GM19238 (cell line): ENCODE measurements around the gene OGFR.
A peak's percentile ranks its signal among the peaks of the same experiment; 100 is the strongest.

ENCODE experiments used
- DNase-seq: peaks from one replicate; pipeline ENCODE4 v3.0.0; 2011; ENCODE audit warnings: low spot score; ENCODE audit not compliant: insufficient read length

Gene OGFR

DNA sequence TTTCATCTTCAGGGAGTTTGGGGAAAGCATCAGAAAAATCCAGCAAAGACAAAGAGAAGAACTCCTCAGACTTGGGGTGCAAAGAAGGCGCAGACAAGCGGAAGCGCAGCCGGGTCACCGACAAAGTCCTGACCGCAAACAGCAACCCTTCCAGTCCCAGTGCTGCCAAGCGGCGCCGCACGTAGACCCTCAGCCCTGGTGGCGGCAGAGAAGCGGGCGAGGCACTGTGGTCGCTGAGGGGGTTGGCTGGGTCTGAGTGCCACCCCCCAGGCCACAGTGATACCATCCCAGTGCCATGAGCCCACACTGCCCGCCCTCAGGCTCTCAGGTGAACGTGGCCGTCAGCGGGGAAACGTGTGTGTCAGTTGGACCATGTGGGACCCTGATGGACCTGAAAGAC lies 5.2 kb upstream of the OGFR start:
- DNase-seq: no peak

DNA sequence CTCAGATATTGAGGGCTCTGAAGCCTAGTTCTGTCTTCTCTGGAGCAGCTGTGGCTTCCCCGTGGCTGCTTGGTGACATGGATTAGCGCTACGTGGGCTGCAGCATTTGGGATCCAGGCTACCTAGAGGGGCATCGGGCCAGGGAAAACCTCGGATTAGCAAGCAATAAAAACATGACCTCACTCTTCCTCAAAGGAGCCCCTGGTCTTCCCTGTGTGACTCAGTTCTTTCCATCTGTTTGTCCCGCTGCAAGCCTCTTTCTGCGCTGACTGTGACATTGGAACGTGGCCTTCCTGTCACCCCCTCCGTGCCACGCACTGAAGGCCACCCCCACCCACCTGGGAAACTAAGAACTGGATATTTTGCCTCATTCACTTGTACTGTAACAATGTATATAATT lies 4.8 kb upstream of the OGFR start:
- DNase-seq: no peak

DNA sequence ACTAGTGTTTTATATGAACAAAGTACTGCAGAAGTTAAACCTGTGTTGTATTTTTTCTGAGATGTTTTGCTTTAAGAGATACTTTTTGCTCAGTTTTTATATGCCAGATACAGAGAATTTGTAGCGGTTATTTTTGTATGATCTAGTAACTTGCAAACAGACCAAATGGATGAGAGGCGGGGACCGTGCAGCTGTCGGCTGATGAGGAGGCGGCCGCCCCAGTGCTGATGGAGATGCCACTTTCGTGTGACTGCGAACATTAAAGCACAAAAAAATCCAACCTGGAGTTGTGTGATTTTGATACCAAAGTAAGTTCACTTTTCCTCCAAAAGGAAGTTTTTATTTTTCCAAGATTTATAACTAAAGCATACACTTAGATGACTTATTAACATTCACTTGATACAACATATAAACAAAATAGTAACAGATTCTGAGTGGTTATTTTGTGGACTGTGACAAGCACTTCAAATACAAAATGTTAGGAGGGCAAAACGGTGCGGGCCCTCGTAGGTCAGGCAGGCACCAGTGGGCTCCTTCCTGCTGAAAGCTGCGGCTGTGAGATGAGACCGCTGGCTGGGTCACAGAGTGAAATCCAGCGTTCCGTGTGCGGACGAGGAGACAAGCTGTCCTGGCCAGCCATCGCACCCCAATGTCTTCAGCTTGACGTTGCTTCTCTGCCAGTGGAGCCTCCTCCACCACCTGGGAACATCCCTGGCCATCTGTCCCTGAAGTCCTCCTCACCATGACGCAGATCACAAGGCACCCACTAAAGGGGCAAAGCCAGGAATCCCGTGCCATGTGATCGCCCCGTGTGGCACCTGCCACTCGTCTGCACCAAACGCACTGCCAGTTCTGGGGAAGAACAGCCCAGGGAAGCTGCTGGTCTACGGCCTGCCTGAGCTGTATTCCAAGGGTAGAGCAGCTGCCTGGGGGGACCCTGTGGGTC lies 4.0 kb upstream of the OGFR start:
- no peak for DNase-seq

DNA sequence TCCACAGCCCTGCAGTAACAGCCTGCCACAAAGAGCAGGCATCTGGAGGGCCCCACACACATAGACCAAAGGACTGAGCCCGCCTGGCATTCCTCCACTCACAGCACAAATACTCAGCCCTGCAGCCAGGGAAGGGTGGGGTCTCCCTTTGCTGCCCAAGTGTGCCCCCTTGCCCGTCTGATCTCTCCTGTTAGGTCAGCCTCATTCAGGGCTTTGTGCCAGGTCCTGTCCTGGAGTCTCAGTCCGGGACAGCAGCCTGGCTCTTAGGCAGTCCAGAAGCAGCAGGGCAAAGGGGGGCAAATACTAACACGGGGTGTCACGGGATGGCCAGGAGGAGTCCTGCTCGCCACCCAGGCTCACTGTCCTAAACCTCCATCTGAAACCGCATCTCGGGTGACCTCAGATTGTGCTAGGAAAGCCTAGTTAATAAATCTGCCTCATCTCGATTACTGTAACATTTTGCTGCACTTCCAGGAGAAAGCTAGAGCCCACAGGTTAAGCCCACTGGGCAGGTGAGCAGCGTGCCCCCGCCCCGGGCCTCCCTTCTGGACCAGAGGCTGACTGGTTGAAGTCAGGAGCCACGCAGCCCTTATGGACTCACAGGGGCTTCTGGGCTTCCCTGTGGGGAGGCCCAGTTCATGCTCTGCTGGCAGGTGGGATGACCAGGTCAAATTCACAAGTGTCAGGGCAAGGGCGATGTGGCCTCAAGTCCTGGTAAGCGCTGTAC lies 3.2 kb upstream of the OGFR start:
- DNase-seq: no peak

DNA sequence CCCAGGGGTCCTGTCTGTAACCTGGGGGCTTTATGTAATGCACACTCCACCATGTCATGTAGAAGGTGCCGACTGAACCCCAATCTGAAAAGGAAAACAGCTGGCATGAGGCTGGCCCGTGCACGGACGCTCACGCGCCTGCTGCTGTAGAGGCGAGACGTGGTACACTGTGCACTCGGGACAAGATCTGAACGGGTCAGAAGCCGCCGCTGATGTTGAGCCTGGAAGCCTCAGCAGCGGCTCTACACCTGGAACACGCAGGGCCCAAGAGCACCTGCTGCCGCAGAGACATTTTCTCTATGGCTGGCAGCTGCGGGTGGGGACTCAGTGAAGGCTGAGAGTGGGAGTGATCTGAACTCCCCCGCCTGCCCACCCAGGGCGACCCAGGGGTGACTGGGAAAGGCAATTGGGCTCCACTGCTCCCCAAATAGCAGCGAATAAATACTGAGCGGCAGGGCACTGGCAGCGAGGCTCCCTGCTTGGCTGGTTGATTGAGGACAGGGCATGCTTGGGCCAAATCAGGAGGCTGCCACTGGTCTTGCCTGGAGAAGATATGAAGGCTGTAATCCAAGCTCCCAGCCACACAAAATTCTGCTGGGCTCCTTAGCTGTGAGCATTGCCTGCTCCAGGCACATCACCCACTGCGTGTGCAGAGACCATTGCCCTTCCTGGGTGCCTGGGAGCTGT lies 2.5 kb upstream of the OGFR start:
- no peak for DNase-seq

DNA sequence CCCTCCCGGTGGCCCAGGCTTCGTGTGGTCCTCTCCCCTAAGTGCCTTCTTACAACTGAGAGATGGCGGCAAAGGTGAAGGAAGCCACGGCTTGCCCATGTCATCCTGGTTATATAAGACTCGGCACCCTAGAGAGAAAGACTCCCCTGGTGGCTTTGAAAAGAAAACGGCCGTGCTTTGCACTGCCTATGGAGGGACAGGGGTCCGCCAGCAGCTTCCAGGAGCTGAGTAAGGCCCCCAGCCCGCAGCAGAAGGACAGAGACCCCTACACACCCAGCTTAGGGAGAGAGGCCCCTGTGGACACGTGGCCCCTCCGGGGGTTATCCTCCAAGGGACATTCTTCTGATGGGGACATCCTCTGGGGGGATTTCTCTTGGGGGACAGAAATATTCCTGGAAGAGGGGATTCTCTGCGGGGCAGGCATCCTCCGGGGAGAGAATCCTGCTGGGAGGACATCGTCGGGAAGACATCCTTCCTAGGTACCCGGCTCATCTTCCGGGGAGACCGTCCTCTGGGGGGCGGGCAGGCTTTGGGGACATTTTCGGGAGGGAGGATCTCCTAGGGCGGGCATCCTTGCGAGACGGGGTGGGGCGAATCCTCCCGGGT lies 511 bp upstream of the OGFR start:
- no peak for DNase-seq

DNA sequence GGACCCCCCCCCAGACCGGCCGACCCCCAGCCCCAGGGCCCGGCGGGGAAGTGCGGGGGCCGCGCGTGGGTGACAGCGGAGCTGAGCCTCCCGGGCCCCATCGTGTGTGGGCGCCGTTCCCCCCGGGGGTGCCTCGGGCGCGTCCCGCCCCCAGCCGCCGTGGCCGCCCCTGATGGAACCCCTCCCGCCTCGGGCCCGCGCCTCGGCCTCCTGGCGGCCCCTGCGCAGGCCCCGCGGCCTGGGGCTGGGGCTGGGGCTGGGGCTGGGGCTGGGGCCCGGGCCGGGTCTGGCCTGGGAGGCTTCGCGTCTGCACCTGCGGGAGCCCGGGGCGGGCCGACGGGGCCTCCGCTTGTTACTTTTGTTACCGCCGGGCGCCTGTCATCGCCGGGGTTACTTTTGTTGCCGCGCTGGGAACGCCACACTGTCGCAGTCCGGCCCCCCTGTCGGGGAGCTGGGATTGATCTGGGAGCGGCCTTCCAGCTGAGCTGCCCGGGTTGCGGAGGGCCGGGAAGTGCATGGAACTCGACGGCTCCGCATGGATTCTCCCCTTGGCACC lies 598 bp downstream of the OGFR start:
- peak; percentile 65 for DNase-seq

DNA sequence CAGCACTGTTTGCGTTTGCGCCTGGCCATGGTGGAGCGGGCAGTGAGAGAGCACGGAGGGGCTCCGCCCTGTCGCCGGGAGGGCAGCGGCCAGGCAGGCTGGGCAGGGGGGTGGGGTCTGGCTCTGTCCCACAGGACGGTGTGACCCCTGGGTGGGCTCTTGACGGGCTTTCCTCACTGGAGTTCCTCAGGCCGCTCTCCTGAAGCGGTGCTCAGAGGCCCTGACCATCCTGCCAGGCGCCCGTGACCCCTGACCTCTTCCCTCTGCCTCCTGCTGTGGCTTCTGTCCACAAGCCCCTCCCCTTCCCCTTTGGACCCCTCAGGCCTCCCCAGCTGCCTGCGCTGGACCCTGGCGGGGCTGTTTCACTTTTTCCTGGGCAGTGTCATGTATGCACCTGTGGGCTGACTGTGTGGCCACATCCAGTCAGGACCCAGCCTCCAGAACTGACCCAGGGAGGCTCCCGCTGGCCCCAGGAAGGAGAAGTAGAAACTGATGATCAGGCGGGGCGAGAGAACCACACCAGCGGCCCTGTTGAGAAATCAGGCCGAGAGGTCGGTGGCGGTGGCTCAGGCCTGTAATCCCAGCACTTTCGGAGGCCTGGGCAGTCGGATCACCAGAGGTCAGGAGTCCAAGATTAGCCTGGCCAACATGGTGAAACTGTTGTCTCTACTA lies 1.2 kb downstream of the OGFR start:
- DNase-seq: no peak

DNA sequence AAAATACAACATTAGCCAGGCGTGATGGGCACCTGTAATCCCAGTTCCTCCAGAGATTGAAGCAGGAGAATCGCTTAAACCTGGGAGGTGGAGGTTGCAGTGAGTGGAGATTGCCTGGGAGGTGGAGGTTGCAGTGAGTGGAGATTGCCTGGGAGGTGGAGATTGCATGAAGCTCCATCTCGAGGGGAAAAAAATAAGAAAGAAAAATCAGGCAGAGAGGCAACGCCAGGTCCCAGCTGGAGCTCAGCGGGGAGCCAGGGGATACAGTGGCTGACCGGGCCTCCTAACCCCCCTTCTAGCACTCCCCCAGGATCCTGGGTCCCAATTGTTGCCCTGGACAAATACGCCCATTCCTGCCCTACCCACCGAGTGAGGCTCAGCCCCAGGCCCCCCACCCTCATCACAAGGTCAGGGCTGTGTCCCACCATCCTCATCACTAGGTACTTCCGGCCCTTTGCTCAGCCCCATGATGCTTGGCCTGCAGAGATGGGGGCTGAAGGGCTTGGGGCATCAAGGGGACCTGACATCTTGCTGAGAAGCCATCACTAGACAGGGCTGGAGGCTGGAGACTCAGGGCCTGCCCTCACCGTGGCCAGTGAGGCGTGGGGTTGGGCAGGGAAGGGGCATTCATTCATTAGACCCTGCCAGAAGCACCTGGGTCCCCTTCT lies 1.9 kb downstream of the OGFR start:
- DNase-seq: no peak

DNA sequence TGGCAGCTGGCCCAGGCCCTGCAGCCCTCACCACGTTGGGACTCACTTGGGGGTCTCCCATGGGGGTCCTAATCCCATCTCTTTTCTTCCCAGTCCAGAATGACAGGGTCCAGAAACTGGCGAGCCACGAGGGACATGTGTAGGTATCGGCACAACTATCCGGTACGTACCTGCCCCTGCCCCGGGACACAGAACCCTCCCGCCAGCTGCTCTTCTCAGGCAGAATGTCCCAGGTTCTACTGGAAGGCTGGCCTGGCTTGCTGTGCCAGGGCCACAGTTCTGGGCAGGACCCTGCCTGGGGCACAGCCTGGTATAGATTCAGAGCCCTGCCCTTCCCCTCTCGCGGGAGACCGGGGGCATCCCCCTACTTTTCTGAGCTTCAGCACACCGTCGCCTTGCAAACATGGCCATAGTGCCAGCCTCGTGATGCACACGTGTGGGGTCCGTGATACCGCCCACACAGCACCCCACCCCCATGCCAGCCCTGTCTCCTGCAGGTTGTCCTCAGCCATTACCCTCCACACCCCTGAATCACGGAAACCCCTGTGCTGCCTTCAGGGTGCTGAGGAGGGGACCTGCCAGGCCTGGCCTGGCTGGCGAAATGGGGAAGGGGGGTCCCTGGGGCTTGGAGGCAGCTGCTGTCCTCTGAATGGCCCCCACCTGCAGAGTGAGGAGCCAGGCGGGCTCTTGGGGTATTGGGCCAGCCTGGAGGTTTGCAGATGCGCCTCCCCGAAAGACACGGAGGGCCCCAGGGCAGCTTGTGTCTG lies 3.0 kb downstream of the OGFR start:
- no peak for DNase-seq

DNA sequence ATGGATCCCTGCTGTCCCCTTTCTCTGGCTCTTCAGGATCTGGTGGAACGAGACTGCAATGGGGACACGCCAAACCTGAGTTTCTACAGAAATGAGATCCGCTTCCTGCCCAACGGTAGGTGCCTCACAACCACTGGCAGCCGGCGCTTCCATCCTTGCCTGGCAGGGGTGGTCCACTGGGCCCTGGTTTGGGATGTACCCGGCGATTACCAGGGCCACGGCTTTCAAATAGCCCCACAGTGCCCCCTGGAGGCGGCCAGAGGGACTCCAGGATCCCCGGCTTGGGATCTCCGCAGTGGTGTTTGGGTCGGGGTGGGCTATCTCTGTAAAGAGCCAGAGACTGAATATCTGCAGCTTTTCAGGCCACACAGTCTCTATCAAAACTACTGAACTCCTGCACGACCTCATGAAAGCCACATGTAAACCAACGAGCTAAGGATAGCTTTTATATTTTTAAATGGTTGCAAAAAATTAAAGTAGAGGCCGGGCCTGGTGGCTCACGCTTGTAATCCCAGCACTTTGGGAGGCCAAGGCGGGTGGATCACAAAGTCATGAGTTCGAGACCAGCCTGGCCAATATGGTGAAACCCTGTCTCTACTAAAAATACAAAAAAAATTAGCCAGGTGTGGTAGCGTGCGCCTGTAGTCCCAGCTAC lies 3.7 kb downstream of the OGFR start:
- DNase-seq: peak; percentile 89

DNA sequence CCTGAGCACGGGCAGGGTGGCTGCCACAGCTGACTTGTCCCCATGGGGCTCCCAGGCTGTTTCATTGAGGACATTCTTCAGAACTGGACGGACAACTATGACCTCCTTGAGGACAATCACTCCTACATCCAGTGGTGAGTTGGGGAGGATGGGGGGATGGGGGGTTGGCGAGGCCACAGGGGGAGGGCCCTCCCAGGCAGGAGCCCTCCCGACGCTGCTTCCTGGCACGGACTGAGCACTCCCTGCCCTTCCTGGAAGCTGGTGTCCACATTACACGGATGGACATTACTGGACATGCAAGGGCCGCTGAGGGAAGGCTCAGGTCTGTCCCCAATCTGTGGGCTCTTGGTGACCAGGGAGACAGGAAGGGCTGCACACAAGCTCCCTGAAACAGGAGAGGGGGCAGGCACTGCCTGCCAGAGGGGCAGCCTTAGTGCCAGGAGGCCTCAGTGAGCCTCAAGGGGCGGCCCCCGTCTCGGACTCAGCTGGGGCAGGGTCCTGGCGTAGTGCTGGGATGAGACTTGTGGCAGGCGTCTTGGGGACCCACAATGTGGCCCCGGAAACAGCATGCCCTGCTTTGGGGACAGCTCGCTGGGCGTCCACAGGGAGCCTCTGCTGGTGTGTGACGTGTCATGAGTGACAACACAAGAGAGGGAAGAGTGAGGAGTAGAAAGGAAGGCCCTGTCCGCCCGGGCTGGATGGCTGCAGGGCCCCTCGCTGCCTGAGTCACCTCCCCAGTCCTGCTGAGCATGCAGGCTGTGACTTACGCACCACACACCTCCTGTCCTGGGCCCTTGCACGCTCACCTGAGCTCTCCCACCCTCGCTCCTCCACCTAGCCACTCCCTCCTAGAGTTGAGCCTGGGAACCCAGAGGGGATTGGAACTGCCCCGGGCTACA lies 5.1 kb downstream of the OGFR start:
- DNase-seq: no peak

DNA sequence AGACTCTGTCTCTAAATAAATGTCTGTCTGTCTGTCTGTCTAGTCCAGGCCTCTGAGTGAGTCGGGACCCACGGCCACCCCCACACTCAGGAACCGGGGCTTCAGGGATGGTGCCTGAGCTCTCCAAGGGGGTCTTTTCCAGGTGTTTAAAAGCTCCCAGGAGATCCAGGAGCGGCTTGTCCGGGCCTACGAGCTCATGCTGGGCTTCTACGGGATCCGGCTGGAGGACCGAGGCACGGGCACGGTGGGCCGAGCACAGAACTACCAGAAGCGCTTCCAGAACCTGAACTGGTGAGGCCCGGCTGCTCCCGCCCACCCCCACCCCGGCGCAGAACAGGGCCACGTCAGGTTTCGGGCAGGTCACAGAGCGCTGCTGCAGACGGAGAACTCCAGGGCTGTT lies 6.7 kb downstream of the OGFR start:
- DNase-seq: no peak

DNA sequence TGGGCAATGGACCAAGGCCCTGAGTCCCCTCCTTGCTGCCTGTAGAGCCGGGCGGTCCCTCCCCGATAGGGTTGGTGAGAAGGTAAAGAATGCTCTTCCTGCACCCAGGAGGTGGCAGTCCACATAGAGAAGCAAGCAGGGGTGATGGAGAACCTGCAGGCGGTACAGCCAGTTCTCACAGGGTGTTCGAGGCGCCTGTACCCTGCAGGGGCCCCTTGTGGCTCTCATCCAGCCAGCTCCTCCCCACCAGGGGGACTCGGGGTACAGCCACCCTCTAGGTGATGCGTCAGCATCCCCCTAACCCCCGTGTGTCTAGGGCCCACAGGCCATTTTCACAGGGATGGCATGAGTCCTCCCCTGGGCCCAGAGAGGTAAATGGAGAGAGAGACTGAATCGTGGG lies 7.1 kb downstream of the OGFR start:
- no peak for DNase-seq

DNA sequence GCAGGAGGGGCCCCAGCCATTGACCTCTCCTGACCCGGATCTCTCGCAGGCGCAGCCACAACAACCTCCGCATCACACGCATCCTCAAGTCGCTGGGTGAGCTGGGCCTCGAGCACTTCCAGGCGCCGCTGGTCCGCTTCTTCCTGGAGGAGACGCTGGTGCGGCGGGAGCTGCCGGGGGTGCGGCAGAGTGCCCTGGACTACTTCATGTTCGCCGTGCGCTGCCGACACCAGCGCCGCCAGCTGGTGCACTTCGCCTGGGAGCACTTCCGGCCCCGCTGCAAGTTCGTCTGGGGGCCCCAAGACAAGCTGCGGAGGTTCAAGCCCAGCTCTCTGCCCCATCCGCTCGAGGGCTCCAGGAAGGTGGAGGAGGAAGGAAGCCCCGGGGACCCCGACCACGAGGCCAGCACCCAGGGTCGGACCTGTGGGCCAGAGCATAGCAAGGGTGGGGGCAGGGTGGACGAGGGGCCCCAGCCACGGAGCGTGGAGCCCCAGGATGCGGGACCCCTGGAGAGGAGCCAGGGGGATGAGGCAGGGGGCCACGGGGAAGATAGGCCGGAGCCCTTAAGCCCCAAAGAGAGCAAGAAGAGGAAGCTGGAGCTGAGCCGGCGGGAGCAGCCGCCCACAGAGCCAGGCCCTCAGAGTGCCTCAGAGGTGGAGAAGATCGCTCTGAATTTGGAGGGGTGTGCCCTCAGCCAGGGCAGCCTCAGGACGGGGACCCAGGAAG lies 7.7 kb downstream of the OGFR start:
- DNase-seq: no peak

DNA sequence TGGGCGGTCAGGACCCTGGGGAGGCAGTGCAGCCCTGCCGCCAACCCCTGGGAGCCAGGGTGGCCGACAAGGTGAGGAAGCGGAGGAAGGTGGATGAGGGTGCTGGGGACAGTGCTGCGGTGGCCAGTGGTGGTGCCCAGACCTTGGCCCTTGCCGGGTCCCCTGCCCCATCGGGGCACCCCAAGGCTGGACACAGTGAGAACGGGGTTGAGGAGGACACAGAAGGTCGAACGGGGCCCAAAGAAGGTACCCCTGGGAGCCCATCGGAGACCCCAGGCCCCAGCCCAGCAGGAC lies 8.2 kb downstream of the OGFR start:
- DNase-seq: no peak

DNA sequence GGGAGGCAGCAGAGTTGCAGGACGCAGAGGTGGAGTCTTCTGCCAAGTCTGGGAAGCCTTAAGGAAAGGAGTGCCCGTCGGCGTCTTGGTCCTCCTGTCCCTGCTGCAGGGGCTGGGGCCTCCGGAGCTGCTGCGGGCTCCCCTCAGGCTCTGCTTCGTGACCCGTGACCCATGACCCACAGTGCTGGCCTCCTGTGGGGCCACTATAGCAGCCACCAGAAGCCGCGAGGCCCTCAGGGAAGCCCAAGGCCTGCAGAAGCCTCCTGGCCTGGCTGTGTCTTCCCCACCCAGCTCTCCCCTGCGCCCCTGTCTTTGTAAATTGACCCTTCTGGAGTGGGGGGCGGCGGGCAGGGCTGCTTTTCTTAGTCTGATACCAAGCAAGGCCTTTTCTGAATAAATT lies 9.0 kb downstream of the OGFR start:
- DNase-seq: no peak
